Gastroesophageal sphincter (tissue), 3 donors: ENCODE data around the gene SIPA1L3.

Source experiments
- CTCF ChIP-seq, 4 experiments: fragments of 200-600 bp in 2 of 4; fragments of 450-650 bp in 2 of 4; sonication (generic) in 1 of 4; IDR thresholded peaks; one replicate each; pipeline ENCODE4 v1.5.1; 2017 to 2019; ENCODE audit warnings: antibody characterized with exemption in 4 of 4, mild to moderate bottlenecking in 2 of 4, moderate library complexity in 2 of 4
- EP300 ChIP-seq: sonication (generic); formaldehyde crosslinking; IDR thresholded peaks from one replicate; pipeline ENCODE4 v1.6.1; 2017; ENCODE audit warnings: antibody characterized with exemption, mild to moderate bottlenecking
- POLR2A ChIP-seq, 2 donors: fragments of 450-650 bp; IDR thresholded peaks; one replicate each; pipeline ENCODE4 v1.6.1; 2017; ENCODE audit warnings: antibody characterized with exemption in 2 of 2, mild to moderate bottlenecking in 2 of 2, moderate library complexity in 1 of 2
- POLR2AphosphoS5 ChIP-seq: sonication (generic); formaldehyde crosslinking; IDR thresholded peaks from one replicate; pipeline ENCODE4 v1.6.1; 2017; ENCODE audit warnings: antibody characterized with exemption

DNA sequence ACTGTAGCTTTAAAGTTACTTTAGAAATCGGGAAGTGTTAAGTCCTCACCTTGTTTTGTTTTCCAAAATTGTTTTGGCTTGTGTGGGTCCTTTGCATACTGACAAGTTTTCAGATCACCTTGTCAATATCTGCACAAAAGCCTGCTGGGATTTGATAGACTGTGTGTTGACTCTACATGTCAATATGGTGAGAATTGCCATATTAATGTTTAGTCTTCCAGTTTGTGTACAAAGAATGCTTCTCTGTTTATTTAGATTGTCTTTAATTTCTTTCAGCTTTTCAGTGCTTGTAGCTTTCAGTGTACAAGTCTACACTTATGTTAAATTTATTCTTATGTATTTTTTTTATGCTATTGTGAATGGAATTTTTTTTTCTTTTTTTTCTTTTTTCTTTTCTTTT, 50.2 kb downstream of the SIPA1L3 start:
- TF ChIP-seq EP300 = no peak
- TF ChIP-seq CTCF (IDR thresholded peaks at IDR 0.05) = no peak
- no peak for TF ChIP-seq POLR2A (IDR thresholded peaks at IDR 0.05)
- TF ChIP-seq POLR2AphosphoS5 = no peak
